Cardiac septum (tissue), 1 donor: ENCODE measurements around the gene LZTS3. TPM values are rescaled to one million over a fixed set of nuclear protein-coding genes. Genes with fewer than 3 reads are reported as not detected.
"Not testable (repeated sequence)": the region's sequence is repeated elsewhere in the genome, so short reads cannot be mapped to it uniquely, and the experiment has no call there.

Experiments
- DNase-seq: peaks from one replicate; pipeline ENCODE4 v3.0.0-alpha.2; 2020; ENCODE audit warnings: low spot score
- intact Hi-C: fragments of 100-400 bp; cut with DNase I; formaldehyde crosslinking; loops from one replicate; pipeline ENCODE4 v1.14.0; 2022
- total RNA-seq: library from RNA; stranded (reverse); fragmentation: NEBNext Ultra II Directional; extraction: Animal tissue kit (Norgen Biotek cat#: 25700); gene quantifications from one replicate; pipeline ENCODE4 v1.2.1, GENCODE V29; 2021
- donor health status: DM: no; HTN: no; CAD: no.

The LZTS3 gene
- total RNA-seq, 1 donor from 2014 or later, result 6.9 TPM

DNA sequence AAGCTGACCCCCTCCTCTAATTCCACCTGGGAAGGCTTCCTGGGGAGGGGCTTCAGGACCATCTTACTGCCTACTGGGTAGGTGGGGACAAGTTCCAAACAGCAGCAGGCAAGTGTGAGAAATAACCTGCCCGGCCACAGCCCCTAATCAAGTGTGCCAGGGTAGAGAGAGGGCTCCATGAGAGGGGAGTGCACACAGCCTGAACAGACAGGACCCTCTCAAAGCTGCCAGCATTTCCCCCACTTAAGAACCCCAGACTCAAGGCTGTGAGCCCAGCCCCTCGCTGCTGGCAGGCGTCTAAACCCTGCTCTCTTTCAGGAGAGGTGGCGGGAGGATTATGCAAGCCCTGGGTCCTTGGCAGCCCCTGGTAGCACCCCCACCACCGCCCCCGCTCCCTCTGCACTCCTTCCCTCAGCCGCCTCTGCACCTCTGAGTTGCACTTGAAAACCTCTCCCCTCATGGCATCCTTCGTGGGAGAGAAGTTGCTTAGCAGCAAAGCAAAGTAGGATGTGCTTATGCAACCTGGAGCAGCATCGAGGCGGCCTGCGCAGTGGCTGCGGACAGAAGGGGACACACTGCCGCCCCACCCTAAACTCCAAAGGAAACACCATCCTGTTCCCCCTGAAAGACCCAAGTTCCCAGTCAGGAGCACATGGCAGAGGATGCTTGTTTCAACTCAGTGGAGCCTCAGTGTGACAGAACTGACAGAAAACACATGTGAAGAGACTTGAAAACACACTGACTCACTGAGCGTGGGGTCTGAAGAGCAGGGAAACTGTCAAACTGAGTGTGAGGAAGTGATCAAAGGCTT lies 20.7 kb upstream of the LZTS3 start:
- peak; percentile 53 for DNase-seq
- intact Hi-C loops, result no loop called here

DNA sequence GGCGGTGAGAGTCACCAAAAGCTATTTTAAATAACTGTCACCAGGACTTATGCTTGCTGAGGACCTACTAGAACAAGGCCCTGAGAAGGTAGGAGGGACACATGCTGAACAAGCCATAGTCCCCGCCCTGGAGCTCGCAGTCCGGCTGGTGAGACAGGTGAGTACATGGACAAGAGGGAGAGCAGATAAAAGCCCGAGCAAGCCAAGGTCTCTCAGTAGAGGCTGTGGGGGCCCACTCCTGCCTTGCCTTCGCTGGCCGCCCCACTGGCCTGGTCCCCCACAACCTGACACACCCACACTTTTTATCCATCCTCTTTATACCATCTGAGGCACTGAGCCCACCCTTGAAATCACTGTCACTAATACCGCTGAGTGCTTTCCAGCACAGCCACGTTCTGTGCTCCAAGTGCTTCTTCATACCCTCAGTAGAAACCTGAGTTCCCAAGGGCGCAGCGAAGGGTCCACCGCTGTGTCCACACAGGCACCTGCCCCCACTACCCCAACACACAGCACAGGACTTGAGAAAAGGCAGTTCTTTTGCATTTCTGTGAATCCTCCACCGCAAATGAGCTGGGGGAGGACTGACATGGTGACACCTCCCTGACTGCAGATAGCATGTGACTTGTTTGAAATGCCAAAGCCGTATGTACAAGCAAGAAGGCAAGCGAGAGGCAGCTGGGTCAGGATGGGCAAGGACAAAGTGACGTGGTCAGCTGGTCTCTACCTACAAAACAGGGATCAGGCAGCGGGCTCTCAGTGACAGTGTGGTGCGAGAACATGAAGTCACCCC lies 19.1 kb upstream of the LZTS3 start:
- intact Hi-C loops, result no loop called here
- DNase-seq, result peak; percentile 66

DNA sequence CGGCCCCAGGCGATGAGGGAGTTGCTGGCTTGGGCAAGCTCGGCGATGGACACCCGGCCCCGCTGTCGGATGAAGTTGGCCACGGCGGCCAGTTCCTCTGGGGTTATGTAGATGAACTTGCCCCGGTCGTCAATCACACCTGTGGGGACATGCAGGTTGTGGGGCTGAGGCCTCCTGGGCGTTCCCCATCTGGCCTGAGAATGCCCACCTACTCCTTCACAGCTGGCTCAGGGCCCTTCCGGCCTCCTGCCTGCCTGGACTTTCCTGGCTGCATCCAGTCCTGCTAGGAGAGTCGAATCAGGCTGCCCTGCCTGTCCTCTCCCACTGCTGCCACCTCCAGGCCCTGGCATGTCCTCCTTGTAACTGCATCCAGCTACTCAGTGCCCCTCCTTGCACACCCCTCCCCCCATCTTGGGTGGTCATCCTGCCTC lies 17.3 kb upstream of the LZTS3 start:
- DNase-seq, result peak; percentile 58
- intact Hi-C loops, result no loop called here

DNA sequence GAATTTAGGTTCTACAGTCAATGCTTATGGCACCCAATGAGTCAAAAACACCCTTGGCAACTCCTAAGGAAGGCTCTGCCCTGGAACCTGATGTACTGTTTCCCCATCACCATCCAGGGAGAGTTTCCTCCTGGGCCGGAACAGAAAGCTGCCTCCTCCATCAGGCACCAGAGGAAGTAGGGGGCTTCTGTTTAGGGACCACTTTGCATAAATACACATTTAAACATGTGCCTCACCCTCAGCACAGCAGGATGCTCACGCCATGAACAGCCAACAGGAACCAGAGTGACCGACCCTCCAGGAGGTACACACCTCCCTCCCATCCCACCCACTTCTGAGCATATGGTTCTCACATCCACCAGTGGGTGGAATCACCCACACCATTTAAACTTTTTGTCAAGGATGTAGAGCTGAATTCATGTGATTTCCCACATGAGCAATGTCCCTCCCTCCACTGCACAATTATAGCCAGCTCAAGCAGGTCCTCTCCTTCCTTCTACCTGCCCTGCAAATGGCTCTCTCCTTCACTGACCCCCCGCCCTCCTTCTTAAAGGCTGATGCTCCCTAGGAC lies 16.3 kb upstream of the LZTS3 start:
- intact Hi-C loops, result no loop called here
- DNase-seq, result peak; percentile 56

DNA sequence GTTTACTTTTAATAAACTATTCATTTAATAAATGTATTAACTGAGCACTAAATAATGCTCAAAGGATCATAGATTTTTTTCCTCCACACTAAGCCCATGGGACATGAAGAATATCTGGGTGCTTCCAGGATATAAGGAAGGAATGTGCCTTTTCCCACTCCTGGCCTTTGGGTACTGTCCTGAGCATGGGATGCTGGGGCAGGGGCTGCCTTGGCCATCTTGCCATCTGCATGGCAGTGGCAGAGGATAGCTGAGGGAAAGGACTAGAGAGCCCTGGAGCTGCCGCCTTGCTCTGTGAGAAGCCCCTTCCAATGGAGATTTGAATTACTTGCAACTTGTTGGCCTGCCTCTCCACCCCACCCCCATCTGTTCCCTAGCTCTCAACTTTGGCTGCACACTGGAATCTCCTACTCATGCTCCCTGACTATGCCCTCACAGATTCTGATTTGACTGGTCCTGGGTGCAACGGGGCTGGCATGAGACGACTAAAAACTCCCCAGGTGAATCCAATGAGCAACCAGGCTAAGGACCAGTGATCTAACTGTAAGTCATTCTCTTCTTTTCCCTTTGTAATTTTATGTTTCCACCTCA lies 15.6 kb upstream of the LZTS3 start:
- DNase-seq, result peak; percentile 69
- intact Hi-C loops, result no loop called here

DNA sequence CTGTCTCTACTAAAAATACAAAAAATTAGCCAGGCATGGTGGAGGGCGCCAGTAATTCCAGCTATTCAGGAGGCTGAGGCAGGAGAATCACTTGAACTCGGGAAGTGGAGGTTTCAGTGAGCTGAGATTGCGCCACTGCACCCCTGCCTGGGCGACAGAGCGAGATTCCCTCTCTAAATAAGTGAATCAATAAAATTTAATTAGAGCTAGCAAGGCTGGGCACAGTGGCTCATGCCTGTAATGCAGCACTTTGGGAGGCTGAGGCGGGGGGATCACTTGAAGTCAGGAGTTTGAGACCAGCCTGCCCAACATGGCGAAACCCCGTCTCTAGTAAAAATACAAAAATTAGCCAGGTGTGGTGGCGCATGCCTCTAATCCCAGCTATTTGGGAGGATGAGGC lies 14.5 kb upstream of the LZTS3 start:
- intact Hi-C loops, result not testable (repeated sequence)
- DNase-seq, result peak; percentile 55

DNA sequence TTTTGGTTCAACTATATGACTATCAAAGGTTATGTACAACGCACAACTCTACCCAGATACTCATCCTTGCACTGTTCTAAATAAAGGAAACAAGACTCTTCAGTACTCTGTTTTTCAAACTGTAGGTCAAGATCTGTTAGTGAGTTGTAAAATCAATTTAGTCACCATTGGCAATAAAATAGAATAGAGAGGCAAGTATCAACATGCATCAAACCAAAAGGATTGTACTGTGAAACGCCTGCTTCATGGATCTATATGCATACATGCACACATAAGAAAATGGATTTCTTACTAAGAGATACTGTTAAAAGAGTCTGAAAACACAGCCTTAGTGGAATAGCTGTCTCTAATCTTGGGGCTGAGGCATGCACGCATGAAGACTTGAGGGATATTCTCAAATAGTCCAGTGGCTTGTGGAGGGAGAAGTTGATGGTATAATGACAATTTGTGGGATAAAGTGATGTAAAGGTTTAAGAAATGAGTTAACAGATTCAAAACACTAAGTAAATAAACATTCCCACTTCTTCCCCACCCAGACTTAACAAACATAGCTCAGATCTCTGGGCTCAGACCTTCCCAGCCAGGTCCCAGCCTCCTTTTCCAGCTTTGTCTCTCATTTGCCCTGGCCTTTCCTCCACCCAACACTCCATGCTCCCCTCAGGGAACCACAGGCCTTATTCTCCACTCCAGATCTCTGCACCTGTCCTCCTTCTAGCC lies 10.7 kb upstream of the LZTS3 start:
- intact Hi-C loops, result no loop called here
- no peak for DNase-seq

DNA sequence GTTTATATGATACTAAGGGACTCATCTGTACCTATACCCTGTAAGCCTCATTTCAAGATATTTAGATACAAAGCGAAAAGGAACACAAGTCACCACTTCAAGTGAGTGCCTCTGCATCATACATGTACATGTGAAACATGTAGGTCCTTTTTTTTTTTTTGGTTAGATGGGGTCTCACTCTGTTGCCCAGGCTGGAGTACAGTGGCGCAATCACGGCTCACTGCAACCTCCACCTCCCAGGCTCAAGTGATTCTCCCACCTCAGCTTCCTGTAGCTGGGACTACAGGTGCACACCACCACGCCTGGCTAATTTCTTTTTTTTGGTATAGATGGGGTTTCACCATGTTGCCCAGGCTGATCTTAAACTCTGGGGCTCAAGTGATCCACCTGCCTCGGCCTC lies 9.1 kb upstream of the LZTS3 start:
- DNase-seq, intact Hi-C loops: not testable (repeated sequence)

DNA sequence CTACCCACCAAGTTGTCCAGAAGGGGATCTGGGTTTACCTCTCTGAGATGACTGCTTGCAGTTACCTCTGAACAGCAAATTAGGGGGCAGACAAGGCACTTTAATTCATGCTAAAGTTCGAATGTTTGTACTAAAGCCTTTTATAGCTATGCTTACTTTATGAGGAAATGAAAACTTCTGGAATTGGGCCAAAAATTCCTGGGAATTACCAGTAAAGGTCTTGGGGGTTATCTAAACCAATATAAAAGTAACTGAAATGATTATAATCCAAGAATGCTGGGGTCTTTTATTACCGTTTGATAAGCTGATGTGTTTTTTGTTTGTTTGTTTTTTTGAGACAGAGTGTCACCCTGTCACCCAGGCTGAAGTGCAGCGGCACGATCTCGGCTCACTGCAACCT lies 7.9 kb upstream of the LZTS3 start:
- DNase-seq, result no peak
- intact Hi-C loops, result no loop called here

DNA sequence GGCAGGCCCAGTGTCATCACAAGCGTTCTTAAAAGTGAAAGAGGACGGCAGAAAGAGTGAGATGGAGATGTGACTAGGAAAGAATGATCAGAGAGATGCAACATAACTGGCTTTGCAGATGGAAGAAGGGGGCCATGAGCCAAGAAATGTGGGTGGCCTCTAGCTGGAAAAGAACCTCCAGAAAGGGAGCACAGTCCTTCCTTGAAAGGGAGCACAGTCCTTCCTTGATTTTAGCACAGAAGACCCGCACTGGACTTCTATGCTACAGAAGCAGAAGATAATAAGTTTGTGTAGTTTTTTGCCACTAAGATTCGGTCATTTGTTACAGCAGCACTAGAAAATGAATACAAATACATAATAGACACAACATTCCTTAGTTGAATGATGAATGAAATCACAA lies 7.0 kb upstream of the LZTS3 start:
- no peak for DNase-seq
- intact Hi-C loops, result no loop called here

DNA sequence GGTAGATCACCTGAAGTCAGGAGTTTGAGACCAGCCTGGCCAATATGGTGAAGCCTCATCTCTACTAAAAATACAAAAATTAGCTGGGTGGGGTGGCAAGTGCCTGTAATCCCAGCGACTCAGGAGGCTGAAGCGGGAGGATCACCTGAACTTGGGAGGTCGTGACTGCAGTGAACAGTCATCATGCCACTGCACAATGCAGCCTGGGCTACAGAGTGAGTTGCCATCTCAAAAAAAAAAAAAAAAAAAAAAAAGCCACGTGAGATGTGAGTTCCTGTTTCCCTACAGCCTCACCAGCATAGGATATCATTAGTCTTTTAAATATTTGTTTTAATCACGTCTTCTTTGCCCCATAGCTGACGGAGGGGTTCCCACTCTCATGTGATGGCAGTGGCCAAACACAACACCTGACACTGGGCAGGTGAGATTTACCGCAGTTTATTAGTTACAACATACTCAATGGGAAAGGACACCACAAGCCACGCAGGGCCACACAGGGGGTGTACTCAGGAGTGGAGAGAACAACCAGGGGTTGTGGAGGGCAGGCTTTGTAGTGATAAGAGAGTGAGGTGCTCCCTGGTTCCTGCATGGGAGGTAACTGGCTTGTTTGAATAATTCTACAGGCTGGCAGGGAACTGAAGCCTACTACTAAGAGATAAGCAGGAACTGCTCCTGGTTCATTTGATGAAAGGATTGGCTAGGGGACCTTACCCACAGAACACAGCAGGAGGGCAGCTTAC lies 4.6 kb upstream of the LZTS3 start:
- no peak for DNase-seq
- intact Hi-C loops, result no loop called here

DNA sequence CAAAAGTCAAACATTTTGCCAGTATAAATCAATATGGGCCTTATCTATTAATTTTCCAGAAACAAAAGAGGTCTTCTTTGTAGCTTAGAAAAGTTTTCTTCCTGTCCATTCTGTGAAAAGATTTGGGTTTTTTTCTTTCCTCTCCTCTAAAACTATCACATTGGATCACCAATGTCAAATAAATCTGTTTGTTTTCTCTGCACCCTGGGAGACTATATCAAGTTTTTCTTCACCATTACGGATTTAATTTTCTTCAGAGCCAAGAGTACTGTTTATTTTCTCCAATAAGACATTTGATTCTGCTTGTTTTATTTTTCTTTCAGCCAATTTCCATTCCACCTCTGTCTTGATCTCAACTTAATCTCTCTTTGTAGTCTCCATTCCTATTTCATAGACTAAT lies 1.9 kb upstream of the LZTS3 start:
- intact Hi-C loops, result no loop called here
- DNase-seq, result no peak

DNA sequence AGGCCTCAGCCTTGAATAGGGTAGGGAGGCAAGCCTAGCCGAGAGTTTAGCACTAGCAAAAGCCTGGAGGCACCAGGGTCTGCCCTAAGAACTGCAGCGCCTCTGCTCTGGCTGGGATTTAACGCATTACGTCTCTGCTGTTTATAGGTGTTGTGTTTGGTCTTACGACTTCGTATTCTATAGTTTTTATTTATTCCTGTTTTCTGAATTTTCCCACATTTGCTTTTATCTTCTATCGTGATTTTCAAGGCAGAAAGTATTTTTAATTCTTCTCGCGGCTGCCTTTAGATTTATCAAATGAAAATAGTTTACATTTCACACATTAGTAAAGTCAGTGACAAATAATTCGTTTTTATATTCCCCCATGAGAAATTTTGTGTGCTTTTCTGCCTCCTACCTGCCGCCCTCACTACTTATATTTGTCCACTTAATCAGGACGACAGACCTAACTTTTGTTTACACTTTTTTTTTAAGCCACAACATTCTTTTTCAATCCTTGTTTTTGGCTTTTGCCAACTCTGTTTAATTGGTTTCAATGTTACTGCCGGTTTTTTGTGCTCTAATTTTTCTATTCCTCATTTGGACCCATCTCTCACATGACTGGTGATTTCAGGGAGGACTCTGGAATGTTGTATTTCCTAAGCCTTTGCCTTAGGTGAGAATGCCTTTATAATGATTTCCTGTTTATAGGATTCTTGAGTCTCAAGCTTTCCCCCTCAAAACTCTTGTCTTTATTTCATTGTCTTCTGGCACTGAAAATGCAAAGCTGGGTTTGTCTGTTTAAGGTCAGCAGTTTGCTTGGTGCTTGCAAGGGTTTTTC lies 1.3 kb upstream of the LZTS3 start:
- intact Hi-C loops, result no loop called here
- DNase-seq, result no peak

DNA sequence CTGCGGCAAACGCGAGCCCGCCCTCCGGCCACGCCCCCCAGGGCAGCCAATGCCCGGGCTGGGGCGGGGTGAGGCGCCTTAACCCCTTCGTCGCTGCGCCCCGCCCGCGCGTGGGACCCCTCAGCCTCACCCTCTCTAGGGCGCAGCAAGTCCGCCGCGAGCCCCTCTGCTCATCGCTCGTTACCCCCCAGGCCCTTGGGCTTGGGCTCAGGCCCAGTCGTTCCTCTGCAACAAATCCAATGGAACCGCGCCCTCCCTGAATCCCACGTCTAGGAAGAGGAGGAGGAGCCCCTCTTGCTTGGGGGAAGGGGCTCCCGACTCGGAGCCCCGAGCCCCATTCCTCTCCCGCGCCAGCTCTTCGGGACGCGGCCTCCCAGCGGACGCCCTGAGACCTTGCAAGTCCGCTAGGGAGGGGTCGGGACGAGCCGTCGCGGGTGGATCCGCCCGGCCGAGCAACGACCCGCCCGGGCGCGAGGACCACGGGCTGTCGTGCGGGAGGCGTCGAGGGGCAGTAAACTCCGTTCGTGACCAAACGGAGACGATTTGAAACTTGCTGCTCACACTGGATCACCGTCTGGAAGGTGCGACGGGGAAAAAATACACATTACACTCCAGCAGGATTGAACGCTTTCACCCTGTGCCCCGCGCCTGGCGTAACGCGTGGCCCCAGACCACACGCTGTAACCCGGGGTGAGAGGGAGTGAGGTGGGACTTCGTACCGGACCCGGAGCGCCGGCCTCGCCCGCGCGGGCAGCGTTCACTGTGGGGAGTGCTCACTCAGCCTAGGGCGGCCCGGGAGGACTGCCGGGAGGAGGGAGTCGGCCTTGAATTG lies 477 bp upstream of the LZTS3 start:
- peak; percentile 95 for DNase-seq
- intact Hi-C loops, result no loop called here

DNA sequence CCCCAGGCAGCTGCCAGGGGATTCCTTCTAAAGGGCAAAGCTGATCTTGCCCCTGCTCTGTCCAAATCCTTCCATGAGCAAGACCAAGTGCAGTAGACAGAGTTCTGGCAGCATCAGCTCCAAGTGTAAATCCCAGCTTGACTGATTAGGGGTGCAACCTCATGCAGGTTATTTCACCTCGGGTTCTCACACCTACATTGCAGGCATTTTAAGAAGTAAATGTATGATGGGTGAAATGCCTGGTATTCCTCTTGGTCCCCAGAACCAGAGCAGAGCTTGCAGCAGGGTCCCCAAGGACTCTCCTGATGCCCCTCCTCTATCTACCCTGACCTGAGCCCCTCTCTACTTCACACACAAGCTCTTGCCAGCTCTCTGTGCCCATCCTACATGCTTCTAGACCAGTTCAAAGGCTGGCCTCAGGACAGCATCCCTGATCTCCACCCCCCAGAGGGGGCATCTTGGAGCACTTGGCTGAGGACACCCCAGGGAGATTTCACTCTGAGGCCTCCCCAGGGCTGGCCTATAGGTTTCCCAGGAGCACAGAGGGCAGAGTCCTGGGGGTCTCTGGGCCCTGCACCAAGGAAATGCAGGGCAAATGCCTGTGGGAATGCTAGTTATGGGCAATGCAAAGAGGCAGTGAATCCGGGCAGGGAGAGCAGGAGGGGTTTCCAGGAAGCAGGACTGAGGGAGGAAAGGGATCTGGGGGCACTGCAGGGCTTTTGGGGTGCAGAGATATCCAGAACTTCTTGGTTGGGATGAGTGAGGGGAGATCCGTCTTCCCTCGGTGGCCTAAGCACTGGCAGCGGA lies 1.0 kb downstream of the LZTS3 start:
- intact Hi-C loops, result no loop called here
- no peak for DNase-seq

DNA sequence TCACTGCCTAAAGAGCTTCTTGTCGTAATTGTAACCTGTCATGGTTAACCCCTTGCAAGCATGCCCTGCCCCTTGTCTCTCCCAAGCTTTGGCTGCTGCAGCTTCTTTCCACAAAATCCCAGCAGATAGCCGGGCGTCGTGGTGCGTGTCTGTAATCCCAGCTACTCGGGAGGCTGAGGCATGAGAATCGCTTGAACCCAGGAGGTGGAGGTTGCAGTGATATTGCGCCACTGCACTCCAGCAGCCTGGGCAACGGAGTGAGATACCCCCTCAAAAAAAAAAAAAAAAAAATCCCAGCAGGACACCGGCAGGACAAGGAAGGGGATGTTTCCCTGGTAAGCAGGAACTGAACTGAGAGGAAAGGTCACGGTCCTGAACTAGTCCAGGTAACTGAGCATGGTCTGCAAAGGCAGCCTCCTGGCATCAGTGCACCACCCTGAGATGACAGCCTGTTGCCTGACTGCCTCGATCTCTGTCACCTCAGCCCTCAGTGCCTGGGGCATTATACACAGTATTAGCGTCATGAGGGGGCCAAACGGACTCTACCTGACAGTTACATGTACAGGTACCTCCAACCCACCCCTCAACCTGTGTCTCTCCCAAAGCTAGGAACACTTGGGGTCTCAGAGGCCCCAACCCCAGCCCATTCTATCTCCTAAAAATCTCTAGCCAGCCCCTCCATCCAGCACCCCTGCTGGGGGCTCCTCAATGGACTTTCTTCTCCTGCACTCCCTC lies 1.8 kb downstream of the LZTS3 start:
- intact Hi-C loops, result no loop called here
- DNase-seq, result no peak
